Astrocyte (in vitro differentiated cells and primary cell): ENCODE data around the gene HOXA5. TPM values are rescaled to one million over a fixed set of nuclear protein-coding genes. Genes with fewer than 3 reads are reported as not detected.

Experiments
- DNase-seq: peaks from one replicate; pipeline ENCODE4 v3.0.0-alpha.2; 2010; ENCODE audit warnings: low read depth
- FAIRE-seq: peaks from 2 replicates; lab custom pipeline; 2011; peaks lifted over from hg19 to GRCh38; lab: Jason Lieb, UNC
- H2AFZ ChIP-seq: 2 replicates; pipeline ENCODE4 v1.6.0; 2012; ENCODE audit warnings: low read depth, low read length, inconsistent platforms
- H3K27ac ChIP-seq: 2 replicates; pipeline ENCODE4 v1.5.1; 2011; ENCODE audit warnings: low read depth, low read length, inconsistent platforms
- H3K27me3 ChIP-seq: 2 replicates; pipeline ENCODE4 v1.6.0; 2011; ENCODE audit warnings: low read length, inconsistent platforms; ENCODE audit not compliant: insufficient read depth
- H3K36me3 ChIP-seq: 2 replicates; pipeline ENCODE4 v1.5.1; 2011; ENCODE audit warnings: low read length, inconsistent platforms; ENCODE audit not compliant: insufficient read depth
- H3K4me1 ChIP-seq: 2 replicates; pipeline ENCODE4 v1.5.1; 2011; ENCODE audit warnings: low read length, inconsistent platforms; ENCODE audit not compliant: insufficient read depth
- H3K4me2 ChIP-seq: 2 replicates; pipeline ENCODE4 v1.6.0; 2012; ENCODE audit warnings: low read length, inconsistent platforms
- H3K4me3 ChIP-seq: 2 replicates; pipeline ENCODE4 v1.5.1; 2011; ENCODE audit warnings: low read depth, mild to moderate bottlenecking, low read length, inconsistent platforms; ENCODE audit not compliant: insufficient read depth
- H3K79me2 ChIP-seq: 2 replicates; pipeline ENCODE4 v1.6.0; 2012; ENCODE audit warnings: mild to moderate bottlenecking, low read length, inconsistent platforms; ENCODE audit not compliant: insufficient read depth
- H3K9ac ChIP-seq: 2 replicates; pipeline ENCODE4 v1.6.0; 2012; ENCODE audit warnings: mild to moderate bottlenecking, low read length, inconsistent platforms
- H3K9me3 ChIP-seq: 2 replicates; pipeline ENCODE4 v1.5.1; 2012; ENCODE audit warnings: low read depth, mild to moderate bottlenecking, low read length, inconsistent platforms; ENCODE audit not compliant: insufficient read depth
- H4K20me1 ChIP-seq: 2 replicates; pipeline ENCODE4 v1.6.0; 2012; ENCODE audit warnings: low read length, inconsistent platforms; ENCODE audit not compliant: insufficient read depth
- H3K27ac Mint-ChIP-seq: one replicate; pipeline ENCODE4 v1.8.0; 2021; ENCODE audit warnings: mild to moderate bottlenecking, mixed read lengths; ENCODE audit not compliant: unreplicated experiment
- H3K27me3 Mint-ChIP-seq: one replicate; pipeline ENCODE4 v1.8.0; 2021; ENCODE audit warnings: low read depth, mixed read lengths; ENCODE audit not compliant: unreplicated experiment
- H3K36me3 Mint-ChIP-seq: one replicate; pipeline ENCODE4 v1.8.0; 2021; ENCODE audit warnings: low read depth, mixed read lengths; ENCODE audit not compliant: unreplicated experiment
- H3K4me1 Mint-ChIP-seq: one replicate; pipeline ENCODE4 v1.8.0; 2021; ENCODE audit warnings: low read depth, mixed read lengths; ENCODE audit not compliant: unreplicated experiment
- H3K4me3 Mint-ChIP-seq: one replicate; pipeline ENCODE4 v1.8.0; 2021; ENCODE audit warnings: mild to moderate bottlenecking, moderate library complexity, mixed read lengths; ENCODE audit not compliant: unreplicated experiment
- H3K9me3 Mint-ChIP-seq: one replicate; pipeline ENCODE4 v1.8.0; 2021; ENCODE audit warnings: mild to moderate bottlenecking, mixed read lengths; ENCODE audit not compliant: unreplicated experiment
- CTCF ChIP-seq: IDR thresholded peaks from 2 replicates; pipeline ENCODE4 v1.5.1; 2011; ENCODE audit warnings: low read depth, mild to moderate bottlenecking, inconsistent platforms, low read length, moderate library complexity; ENCODE audit not compliant: insufficient read depth
- EZH2 ChIP-seq: IDR thresholded peaks from 2 replicates; pipeline ENCODE4 v1.6.1; 2012; ENCODE audit warnings: mild to moderate bottlenecking, low read length, inconsistent platforms; ENCODE audit not compliant: insufficient read depth
- total RNA-seq: library from RNA; stranded (reverse); gene quantifications from 2 replicates; pipeline ENCODE4 v1.2.1, GENCODE V29; 2021

Gene HOXA5
- total RNA-seq, 1 donor from 2014 or later, result not detected

GRCh38 chr7:27161214-27161720 is 17.8 kb upstream of the HOXA5 start:
- H3K4me1 ChIP-seq, result no peaks in the 10 kb centered on the region
- peaks cover 30% of the 10 kb centered on the region for H3K9me3 Mint-ChIP-seq
- peak overlapping the region; percentile 55 for H2AFZ ChIP-seq
- H3K9me3 ChIP-seq, result peaks cover 7% of the 10 kb centered on the region
- H3K4me2 ChIP-seq, result peak overlapping the region; percentile 86
- H3K27me3 Mint-ChIP-seq, result peaks cover 79% of the 10 kb centered on the region
- no peak overlapping the region for H3K27ac ChIP-seq
- TF ChIP-seq CTCF (no peak), EZH2 (no peak)
- H3K4me1 Mint-ChIP-seq, result no peaks in the 10 kb centered on the region
- no peaks in the 10 kb centered on the region for H3K79me2 ChIP-seq
- no peaks in the 10 kb centered on the region for H4K20me1 ChIP-seq
- H3K27me3 ChIP-seq, result peaks cover 92% of the 10 kb centered on the region
- peak overlapping the region; percentile 30 for H3K4me3 ChIP-seq
- no peaks in the 10 kb centered on the region for H3K36me3 ChIP-seq
- no peak overlapping the region for H3K27ac Mint-ChIP-seq
- H3K9ac ChIP-seq, result no peak overlapping the region
- peak overlapping the region; percentile 66 for H3K4me3 Mint-ChIP-seq
- FAIRE-seq, result no peak
- H3K36me3 Mint-ChIP-seq, result no peaks in the 10 kb centered on the region
- no peak for DNase-seq

GRCh38 chr7:27160546-27161213 is 17.2 kb upstream of the HOXA5 start:
- Histone ChIP-seq H3K79me2 (no peaks in the 10 kb centered on the region), H3K4me3 (peak overlapping the region; percentile 40), H3K27ac (no peak overlapping the region), H3K36me3 (no peaks in the 10 kb centered on the region), H3K4me2 (peak overlapping the region; percentile 86), H3K4me1 (no peaks in the 10 kb centered on the region), H3K9me3 (peaks cover 7% of the 10 kb centered on the region), H3K9ac (no peak overlapping the region), H2AFZ (peak overlapping the region; percentile 82), H4K20me1 (no peaks in the 10 kb centered on the region), H3K27me3 (peaks cover 92% of the 10 kb centered on the region)
- no peak overlapping the region for H3K27ac Mint-ChIP-seq
- no peaks in the 10 kb centered on the region for H3K36me3 Mint-ChIP-seq
- H3K4me3 Mint-ChIP-seq, result peak overlapping the region; percentile 66
- peaks cover 77% of the 10 kb centered on the region for H3K27me3 Mint-ChIP-seq
- H3K4me1 Mint-ChIP-seq, result no peaks in the 10 kb centered on the region
- DNase-seq (peak; percentile 23), FAIRE-seq (no peak)
- TF ChIP-seq CTCF (peak; percentile 74), EZH2 (peak; percentile 75)
- peaks cover 30% of the 10 kb centered on the region for H3K9me3 Mint-ChIP-seq

- no peak for FAIRE-seq
- no peak overlapping the region for H3K4me3 ChIP-seq
Observed at GRCh38 chr7:27160145-27160545, 16.7 kb upstream of the HOXA5 start.

More at GRCh38 chr7:27160145-27160545, 16.7 kb upstream of the HOXA5 start:
- DNase-seq, result no peak
- Mint-ChIP-seq H3K4me3 (no peak overlapping the region), H3K4me1 (no peaks in the 10 kb centered on the region), H3K9me3 (peaks cover 31% of the 10 kb centered on the region), H3K36me3 (no peaks in the 10 kb centered on the region), H3K27me3 (peaks cover 79% of the 10 kb centered on the region), H3K27ac (no peak overlapping the region)
- Histone ChIP-seq H3K4me1 (no peaks in the 10 kb centered on the region), H3K4me2 (peak overlapping the region; percentile 86), H3K79me2 (no peaks in the 10 kb centered on the region), H4K20me1 (no peaks in the 10 kb centered on the region), H3K27me3 (peaks cover 92% of the 10 kb centered on the region), H3K36me3 (no peaks in the 10 kb centered on the region), H3K27ac (no peak overlapping the region), H2AFZ (peak overlapping the region; percentile 82), H3K9me3 (peaks cover 7% of the 10 kb centered on the region), H3K9ac (no peak overlapping the region)
- peak; percentile 21 for TF ChIP-seq EZH2
- no peak for TF ChIP-seq CTCF
